TTC549 (cell line): ENCODE results near the gene FRAS1.
"Not testable (repeated sequence)": the region's sequence is repeated elsewhere in the genome, so short reads cannot be mapped to it uniquely, and the experiment has no call there.

Experiments
- FAIRE-seq: peaks from 2 replicates; lab custom pipeline; 2012; peaks lifted over from hg19 to GRCh38; lab: Jason Lieb, UNC

The FRAS1 gene

GRCh38 chr4:78213218-78213617 lies 156.1 kb downstream of the FRAS1 start:
- FAIRE-seq, result no peak

GRCh38 chr4:78214078-78214477 lies 157.0 kb downstream of the FRAS1 start:
- FAIRE-seq, result no peak

GRCh38 chr4:78217557-78217956 lies 160.4 kb downstream of the FRAS1 start:
- no peak for FAIRE-seq

- FAIRE-seq, result no peak
Observed at GRCh38 chr4:78218260-78218659, 161.1 kb downstream of the FRAS1 start.

GRCh38 chr4:78219825-78220224 lies 162.7 kb downstream of the FRAS1 start:
- no peak for FAIRE-seq

GRCh38 chr4:78220283-78220682 lies 163.2 kb downstream of the FRAS1 start:
- no peak for FAIRE-seq

- FAIRE-seq, result no peak
Observed at GRCh38 chr4:78222575-78223186, 165.6 kb downstream of the FRAS1 start.

- no peak for FAIRE-seq
Observed at GRCh38 chr4:78225236-78225635, 168.1 kb downstream of the FRAS1 start.

GRCh38 chr4:78226279-78226678 lies 169.2 kb downstream of the FRAS1 start:
- no peak for FAIRE-seq

GRCh38 chr4:78227411-78228057 lies 170.4 kb downstream of the FRAS1 start:
- FAIRE-seq, result no peak

- FAIRE-seq, result no peak
Observed at GRCh38 chr4:78235800-78236199, 178.7 kb downstream of the FRAS1 start.

- FAIRE-seq, result no peak
Observed at GRCh38 chr4:78237360-78237759, 180.2 kb downstream of the FRAS1 start.

- no peak for FAIRE-seq
Observed at GRCh38 chr4:78242071-78242470, 184.9 kb downstream of the FRAS1 start.

GRCh38 chr4:78244705-78245485 lies 187.8 kb downstream of the FRAS1 start:
- no peak for FAIRE-seq

GRCh38 chr4:78247536-78248285 lies 190.6 kb downstream of the FRAS1 start:
- FAIRE-seq, result no peak

- no peak for FAIRE-seq
Observed at GRCh38 chr4:78250500-78250899, 193.4 kb downstream of the FRAS1 start.

GRCh38 chr4:78252773-78253172 lies 195.7 kb downstream of the FRAS1 start:
- not testable (repeated sequence) for FAIRE-seq

GRCh38 chr4:78254893-78255292 lies 197.8 kb downstream of the FRAS1 start:
- no peak for FAIRE-seq

GRCh38 chr4:78265006-78265405 lies 207.9 kb downstream of the FRAS1 start:
- no peak for FAIRE-seq

- FAIRE-seq, result no peak
Observed at GRCh38 chr4:78267790-78268189, 210.7 kb downstream of the FRAS1 start.

GRCh38 chr4:78268597-78268996 lies 211.5 kb downstream of the FRAS1 start:
- FAIRE-seq, result no peak

GRCh38 chr4:78275450-78275849 lies 218.3 kb downstream of the FRAS1 start:
- FAIRE-seq, result not testable (repeated sequence)

- no peak for FAIRE-seq
Observed at GRCh38 chr4:78286281-78286680, 229.2 kb downstream of the FRAS1 start.
